Cerebellar nuclear complex (tissue), 1 donor: ENCODE results near the gene CEP97.
A peak's percentile ranks its signal among the peaks of the same experiment; 100 is the strongest.
"Not testable (repeated sequence)": the region's sequence is repeated elsewhere in the genome, so short reads cannot be mapped to it uniquely, and the experiment has no call there.

Experiments
- DNase-seq, 2 experiments: peaks; one replicate each; lab custom pipeline; 2025; lab: John Stamatoyannopoulos, UW

The CEP97 gene

DNA sequence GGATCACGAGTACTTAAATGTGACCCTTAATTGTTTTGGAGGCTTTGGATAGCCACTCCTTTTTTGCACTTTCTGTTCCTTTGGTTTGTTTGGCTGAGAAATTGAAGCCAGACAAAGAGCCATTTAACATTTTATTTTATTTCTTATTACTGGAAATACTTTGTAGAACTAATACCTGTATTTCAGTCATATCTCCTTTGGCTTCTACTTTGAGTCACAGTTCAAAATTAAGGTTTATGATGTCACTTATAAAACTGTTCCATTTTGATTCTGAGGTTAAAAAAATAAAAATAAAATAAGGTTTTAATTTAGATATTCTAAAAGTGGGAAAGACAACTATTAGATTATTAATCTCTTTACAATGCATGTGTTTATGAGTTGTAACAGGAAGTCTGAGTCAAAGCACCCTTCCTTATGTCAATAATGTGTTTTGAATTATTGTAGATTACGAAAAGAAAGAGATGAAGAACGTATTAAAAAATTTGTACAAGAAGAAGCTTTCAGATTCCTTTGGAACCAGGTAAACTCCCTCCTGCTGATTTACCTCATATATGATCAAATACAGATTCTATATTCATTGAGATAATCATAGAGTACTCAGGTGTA lies 37.7 kb downstream of the CEP97 start:
- DNase-seq, result no peak

DNA sequence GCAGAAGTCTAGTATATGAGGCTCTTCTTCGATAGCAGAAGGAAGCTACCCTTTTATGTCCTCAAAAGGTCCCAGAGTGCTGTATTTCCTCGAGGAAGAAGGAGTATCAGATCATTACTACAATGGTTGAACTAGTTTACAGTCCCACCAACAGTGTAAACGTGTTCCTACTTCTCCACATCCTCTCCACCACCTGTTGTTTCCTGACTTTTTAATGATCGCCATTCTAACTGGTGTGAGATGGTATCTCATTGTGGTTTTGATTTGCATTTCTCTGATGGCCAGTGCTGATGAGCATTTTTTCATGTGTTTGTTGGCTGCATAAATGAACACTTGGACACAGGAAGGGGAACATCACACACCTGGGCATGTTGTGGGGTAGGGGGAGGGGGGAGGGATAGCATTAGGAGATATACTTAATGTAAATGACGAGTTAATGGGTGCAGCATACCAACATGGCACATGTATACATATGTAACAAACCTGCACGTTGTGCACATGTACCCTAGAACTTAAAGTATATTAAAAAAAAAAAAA lies 53.4 kb downstream of the CEP97 start:
- not testable (repeated sequence) for DNase-seq

DNA sequence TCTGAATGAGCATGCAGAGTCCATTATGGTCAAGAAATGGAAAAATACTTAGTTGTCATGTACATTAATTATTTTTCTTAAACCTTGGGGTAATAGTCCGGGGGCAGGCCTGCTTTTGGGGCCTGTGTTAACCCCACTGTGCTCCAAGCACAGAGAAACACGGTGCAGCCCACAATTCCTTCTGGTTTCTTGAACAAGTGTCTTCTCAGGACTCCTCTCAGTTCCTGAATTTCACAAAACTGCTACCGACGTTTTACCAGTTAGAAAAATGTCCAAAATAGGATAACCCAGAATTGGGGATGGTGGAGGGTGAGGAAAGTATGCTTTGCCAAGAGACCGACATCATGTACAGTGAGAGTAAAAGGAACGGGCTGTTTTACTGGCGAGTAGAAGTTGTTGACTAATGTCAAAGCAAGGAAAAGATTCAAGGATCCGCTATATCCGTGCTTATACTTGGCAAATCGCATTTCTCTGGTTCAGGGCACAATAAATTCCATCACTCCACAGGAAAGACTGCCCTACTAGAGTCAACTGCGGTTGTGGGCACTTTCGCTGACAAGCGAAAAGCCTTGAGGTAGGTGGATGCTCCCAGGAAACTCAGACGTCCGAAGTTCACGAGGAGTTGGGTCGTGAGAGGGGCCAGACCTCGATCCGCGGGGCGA lies 54.1 kb downstream of the CEP97 start:
- no peak for DNase-seq

DNA sequence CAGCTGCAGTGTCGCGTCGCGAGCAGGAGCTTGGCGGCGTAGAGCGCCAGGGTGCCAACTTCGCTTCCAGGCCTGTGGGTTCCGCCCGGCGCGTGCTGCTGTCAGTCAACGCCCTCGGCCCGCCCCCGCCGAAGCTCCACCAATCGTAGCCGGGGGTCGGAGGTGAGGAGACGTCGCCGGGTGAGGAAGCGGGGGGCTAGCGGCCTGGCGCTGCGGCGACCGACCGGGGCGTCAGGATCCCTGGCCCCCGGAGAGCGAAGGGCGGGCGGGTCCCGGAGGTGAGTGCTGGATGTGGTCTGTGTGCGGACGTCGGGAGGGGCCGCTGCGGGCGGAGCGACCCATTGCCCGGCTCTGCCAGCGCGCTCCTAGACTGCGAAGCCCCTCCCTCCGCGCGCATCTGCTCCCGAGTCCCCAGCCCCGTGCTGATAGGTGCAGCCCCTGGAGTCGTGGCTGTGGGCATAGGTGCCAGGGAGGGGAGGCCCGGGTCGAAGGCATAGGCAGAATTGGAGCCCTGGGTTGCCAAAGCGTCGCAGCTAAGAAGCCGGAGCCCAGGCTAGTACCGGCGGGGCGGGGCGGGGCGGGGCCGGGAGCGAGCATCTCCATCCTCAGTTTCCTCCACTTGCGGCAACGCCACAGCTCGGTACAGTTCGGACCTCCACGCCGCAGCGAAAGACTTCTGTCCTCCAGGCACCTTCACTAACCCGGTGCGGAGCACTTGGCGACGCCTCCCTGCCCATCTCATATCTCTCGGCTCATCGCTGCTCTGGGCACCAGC lies 54.8 kb downstream of the CEP97 start, which contains the start of gene NXPE3:
Gene NXPE3 (plus strand): TSS at position 165 of the 775 bp plus-strand sequence. CDS start 6,386 bp downstream, outside the sequence.
- peak; percentile 38 to 54 for DNase-seq

DNA sequence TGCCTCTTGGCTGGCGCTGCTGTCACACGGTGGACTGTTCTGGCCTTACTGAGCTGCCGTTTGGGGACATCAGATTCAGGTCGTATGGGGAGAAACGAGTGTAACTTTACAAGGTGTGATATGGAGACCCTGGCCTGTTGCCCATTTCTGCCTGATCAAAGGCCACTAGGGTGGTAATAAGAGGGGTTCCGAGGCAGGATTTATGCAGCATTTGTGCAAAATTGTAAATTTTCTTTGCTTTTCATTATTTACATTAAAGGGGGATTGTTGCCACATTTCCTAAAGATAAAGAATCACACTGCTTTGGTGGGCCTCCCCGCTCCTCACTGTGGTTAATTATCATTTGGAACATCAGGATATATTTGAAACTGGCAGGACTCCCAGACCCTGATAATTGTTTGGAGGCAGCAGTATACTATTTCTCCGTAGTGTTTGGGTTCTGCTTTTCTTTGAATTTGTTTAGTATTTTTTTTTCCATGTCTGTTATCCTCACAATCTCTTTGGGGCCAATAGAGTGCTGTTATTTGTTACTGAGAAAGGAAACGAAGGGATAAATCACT lies 55.5 kb downstream of the CEP97 start:
- DNase-seq, result no peak

DNA sequence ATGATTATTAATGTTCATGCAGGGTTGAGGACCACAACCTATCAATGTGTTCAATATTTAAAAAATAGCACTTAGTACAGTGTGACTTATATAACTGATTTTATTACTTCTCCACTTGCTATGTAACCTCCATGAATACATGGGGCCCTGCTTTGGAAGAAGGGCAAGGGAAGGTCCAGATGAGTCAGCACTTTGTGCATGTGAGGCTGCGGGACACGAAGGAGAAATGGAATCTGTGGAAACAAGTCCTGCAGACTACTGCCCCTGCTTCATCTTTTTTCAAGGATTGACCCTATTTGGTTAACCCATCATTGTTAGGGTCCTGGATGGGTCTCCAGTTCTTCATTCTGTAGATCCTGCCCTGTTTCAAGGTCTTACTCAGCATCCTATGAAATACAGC lies 56.2 kb downstream of the CEP97 start:
- no peak for DNase-seq

DNA sequence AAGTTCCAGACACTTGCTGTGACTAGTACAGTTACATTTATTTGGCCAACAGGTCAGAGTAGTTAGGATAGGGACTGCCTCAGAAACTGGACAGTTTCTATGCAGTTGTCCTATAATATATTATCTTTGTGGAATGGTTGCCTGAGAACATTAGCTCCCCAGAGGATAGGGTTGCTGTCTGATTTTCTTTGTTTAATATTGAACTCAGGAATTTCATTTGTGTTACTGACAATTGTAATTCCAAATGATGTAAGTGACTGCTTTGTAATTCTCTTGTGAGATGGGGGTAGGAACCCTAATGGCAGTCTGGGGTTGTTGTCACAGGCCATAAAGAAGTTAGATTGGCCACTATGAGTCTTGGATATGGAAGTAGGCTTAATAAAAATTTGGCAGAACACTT lies 56.8 kb downstream of the CEP97 start:
- DNase-seq, result no peak

DNA sequence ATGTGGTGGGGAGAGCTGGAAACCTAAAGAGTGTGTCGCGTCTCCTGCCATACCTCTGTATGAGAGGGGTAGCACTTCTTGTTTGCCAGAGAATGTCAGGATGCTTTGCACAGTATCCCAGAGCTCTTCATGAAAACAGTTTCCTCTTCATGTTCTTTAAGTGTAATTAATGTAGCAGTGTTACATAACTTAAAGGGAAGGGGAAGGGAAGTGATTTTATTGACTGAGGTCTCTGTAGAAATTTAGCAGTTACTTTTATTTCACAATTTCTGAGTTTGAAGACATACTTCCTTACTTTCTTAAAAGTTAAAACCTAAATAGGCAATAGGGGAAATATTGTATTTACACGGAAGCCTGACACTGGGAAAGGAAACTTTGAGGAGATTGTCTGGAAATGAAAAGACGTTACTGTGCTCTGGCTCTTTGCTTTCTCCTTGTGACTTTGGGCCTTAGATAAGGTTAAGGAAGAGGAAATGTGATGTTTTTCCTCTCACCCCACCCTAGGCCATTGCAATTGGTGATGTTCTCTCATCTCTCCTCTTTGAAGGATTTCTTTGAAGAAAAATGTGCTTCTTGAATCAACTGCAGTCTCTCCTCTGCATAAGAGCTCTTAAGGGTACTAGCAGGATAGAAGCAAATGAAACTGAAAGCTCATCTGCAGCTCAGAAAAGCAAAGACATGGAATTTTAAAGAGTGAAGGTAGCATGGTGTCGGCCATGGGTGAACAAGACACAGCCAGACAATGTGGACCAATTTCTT lies 60.6 kb downstream of the CEP97 start:
- DNase-seq, result no peak

DNA sequence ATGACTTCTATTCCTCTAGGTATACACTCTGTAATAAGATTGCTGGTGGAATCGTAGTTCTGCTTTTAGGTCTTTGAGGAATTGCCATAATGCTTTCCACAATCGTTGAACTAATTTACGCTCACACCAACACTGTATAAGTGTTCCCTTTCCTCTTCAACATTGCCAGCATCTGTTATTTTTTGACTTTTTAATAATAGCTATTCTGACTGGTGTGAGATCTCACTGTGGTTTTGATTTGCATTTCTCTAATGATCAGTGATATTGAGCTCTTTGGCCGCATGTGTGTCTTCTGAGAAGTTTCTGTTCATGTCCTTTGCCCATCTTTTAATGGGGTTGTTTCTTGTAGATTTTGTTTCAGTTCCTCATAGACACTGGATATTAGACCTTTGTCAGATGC lies 67.4 kb downstream of the CEP97 start:
- DNase-seq, result no peak

DNA sequence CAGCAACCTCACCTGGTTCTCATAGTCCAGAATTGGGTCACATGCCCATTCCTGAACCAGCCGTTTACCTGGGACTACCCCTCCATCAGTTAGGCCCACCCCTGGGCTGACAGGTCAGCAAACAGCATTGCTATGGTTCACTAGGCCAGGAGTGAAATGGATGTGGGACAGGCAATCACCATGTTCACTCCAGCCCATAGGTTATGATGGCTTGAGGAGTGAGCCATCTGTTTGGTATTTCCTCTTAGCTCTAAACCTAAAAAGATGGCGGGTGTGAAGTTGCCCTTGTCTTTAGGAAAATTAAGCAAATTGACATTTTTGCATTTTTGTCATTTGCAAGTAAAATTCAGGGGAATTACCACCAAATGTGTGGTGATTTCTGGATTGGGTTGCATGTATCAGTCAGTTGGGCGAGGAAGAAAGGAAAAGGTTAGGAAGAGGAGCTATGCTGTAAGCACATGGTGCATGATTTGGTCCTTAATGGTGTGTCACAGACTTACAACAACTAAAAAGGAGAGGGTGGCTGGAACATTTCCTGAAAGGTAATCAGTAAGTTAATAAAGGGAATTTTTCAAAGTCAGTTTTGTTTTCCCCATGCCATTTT lies 71.8 kb downstream of the CEP97 start:
- DNase-seq, result no peak

DNA sequence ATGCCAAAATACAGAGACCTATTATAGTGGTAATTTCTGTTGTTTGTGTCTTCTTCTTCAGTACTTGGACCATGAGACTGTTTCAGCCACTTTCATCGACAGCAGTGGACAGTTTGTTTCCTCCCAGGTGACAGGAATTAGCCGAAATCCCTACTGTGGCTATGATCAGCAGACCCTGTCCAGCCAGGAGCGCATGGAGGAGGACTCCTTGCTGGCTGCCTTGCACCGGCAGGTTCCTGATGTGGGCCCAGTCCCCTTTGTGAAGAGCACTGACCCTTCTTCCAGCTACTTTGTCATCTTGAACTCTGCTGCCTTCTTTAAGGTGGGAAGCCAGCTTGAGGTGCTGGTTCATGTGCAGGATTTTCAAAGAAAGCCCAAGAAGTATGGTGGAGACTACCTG lies 76.8 kb downstream of the CEP97 start:
- DNase-seq, result no peak

DNA sequence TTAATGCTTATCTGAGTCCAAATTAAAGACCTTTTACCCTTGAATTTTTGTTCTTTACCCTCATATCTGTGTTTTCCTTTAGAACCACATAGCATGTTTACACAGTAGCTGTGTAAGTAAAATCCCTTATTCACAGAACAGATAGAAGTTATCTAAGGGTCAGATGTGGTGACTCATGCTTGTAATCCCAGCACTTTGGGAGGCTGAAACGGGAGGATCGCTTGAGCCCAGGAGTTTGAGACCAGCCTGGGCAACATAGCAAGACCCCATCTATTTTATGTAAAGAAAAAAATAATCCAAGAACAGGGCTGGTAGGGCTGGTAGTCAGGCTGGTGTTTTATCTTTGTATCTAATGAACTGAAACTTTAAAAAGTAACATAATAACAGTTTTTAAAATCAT lies 77.8 kb downstream of the CEP97 start:
- no peak for DNase-seq

DNA sequence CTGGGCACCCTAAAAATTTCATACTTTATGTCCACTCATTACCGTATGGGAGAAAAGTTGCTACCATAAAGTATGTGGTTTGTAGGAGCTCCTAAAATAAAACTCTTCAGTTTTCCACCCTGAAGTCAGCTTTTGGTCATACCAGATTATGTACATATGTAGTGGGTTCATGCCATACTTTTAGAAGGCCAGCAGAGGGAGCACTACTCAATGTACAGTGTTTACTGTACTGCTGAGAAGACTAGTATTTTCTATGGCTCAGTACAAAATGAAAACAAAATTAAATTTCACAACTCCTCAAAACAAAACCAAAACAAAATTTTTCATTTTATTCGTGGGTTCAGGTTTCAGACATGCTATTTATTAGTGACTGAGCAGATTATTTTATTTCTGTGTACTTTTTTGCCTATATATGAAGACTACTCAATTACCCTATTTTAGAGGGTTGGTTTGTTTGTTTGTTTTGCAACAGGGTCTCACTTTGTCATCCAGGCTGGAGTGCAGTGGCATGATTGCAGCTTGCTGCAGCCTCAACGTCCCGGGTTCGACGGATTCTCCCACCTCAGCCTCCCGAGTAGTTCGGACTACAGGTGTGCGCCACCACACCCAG lies 78.9 kb downstream of the CEP97 start:
- peak; percentile 13 to 28 for DNase-seq

DNA sequence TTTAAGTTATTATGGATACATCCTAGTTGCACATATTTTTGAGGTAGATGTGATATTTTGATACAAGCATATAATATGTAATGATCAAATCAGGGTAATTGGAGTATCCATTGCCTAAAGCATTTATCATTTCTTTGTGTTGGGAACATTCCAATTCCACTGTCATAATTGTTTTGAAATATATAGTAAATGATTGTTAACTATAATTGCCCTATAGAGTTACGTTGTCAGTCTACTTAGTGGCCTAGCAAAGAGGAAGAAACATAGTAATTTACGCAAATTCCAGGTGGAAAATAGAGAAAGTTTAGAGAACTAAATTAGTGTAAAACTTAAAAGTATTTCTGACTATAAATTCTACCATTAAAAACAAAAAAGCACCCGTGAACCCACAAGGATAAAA lies 79.5 kb downstream of the CEP97 start:
- DNase-seq, result no peak

DNA sequence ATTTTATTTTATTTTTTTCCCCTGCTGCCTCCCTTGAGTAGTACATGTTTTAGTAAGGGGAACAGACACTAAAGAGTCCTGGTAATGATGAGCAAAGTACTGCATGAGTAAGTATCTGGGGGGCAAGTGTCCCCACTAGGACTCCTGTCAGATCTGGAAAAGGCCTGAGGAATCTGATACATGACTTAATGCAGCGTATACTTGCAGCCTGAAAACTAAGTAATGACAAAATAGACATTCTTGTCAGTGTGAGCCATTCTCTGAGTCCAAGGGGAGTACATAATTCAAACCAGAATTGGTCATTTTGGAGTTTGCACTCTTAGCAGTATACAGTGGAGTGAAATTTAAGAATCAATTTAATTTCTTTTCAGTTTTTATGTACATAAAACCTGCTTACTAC lies 82.1 kb downstream of the CEP97 start:
- DNase-seq, result no peak

DNA sequence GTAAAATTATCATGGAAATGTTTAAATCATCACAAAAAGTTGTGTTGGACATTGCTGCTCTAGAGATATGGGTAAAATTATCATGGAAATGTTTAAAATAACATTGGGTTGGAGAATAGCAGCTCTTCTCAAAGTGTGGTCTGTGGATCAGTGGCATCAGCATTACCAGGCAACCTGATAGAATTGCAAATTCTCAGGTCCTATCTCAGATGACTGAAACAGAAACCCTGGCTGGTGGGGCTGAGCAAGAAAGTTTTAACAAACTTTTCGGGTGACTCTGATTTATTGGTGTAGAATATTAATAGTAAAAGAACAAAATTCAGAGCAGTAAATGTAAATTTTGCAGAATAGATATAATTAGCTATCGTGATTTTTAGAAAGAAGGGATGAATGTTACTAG lies 83.5 kb downstream of the CEP97 start:
- no peak for DNase-seq

DNA sequence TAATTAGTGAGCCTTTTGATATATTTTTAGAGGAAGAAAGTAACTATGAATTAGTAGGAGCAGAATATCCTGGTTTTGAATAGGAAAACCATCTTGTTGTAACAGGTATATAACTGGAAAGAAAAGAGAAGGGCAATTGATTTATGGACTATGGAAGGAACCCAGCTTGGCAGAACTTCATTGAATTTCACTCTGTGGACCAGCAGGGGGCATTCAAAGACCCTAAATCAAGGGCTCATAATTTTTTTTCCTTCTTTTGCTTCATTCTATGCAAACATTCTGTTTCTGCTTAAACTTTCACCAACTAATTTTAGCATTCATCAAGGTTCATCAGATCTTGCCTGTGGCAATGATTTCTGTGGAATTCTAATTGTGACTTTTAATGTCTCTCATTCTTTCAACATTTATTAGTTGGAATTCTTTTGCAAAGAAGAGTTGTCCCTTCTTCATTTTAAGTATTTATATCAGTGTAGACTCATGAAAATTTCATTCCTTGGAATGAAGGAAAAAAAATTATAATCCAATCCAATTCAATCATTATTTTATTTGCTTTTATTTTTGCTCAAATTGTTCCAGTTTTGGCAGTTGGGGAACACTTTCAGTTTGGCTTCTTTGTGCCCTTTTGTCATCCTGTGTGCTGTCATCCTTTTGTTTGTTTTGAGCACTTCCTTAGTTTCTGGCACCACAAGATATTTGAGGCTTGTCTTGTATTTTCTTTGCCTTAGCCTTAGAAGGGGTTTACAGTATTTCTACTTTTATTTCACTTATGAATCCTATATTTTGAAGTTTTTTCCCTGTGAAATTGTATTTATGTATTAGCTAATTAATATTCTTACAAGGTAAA lies 85.0 kb downstream of the CEP97 start:
- no peak for DNase-seq

DNA sequence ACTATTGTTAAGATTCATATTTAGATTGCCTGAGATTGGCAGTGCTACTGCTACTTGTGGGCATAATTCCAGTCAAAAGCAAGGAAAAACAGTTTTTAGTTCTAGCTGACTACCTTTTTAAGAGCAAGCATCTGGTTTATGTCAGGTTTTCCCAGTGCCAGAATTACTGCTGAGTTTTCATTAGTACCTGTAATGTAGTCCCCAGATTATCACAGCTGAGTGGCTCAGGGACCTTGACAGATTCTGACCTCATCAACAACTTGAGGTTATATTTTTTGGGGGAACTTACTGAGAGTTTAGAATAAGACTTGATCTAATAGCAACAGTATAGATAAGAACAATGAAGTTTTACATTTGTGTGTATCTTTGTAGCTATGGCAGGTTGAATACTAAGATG lies 85.6 kb downstream of the CEP97 start:
- no peak for DNase-seq

DNA sequence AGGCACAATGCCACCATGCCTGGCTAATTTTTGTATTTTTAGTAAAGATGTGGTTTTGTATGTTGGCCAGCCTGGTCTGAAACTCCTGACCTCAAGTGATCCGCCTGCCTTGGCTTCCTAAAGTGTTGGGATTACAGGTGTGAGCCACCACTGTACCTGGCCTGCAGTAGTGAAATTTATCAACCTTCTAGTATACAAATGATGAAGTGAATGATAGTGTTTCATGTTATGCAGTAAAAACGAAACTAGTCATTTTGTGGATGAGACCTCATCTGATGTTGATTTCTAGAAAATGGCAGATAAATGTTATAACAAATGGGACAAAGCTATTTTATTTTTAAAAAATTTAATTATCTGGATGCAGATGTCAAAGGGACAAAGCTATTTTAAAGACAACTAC lies 87.5 kb downstream of the CEP97 start:
- no peak for DNase-seq

DNA sequence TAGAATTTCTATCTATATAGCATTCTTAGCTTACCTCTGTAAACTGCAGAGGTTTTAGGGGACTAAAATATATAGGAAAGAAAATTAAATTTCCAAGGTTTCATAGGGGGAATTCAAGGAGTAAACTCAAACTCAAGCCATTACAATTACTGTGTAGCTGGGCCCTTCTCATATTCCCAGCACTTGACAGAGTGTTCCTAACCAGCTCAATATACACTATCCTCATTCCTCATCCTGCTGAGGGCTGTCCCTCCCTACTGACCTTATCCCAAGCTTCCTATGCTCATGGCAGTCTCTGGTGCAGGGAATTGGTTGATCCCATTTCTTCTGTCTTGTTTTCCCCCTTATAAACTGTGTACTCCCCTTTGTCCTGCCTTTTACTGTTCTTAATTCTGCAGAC lies 88.5 kb downstream of the CEP97 start:
- no peak for DNase-seq
